ENCODE results near the gene DARS1. TPM values are rescaled to one million over a fixed set of nuclear protein-coding genes. Genes with fewer than 3 reads are reported as not detected.

The DARS1 gene
- polyA plus RNA-seq, 1 donor (not counting 4 experiments of a cell fraction or from before 2014, with no cell fraction given) = 129 TPM

DNA sequence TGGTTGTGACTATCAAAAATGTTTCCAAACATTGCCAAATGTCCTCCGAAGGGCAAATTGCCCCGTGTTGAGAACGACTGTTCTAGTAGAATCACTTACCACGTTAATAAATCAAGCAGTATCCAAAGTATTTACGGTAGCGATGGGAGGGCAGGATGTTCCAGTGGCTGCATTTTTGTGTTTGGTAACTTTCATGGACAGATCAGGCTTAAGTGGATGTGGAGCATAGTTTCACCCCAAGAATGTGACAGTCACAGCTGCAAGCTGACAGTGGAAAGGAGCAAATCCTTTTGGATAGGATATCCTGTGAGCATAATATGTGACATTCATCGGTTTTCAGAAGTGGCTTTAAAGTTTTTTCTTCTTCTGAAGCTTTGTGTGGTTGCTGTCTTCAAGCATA lies 46.3 kb upstream of the DARS1 start:
- H3K4me1 ChIP-seq (ENCODE audit: control insufficient read depth, extremely low read depth, insufficient read depth, low read length) = no peaks in the 10 kb centered on the region
- dilution Hi-C loops (cut with MboI; ENCODE audit: extremely low pct_ligation_motif_present, low sequenced_read_pairs) = no loop called here

DNA sequence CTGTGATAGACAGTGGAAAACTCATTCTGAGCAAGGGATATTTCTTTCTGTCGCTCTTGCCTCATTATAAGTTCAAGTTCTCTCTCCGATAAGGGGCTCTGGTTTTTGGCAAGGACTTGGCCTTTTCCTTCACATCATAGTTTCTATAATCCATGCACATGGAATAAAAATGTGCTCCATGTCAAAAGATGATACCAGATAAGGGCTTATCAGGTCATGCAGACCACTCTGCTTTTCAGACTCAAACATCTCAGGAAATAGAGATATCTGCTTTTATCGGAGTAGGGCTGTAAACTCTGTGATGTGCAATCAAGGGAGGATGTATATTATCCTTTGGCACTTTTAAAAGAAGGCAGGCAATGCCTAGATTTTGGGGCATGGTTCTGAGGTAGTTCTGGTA lies 45.0 kb upstream of the DARS1 start:
- H4K20me1 ChIP-seq (ENCODE audit: control insufficient read depth, extremely low read depth, insufficient read depth, low read length) = no peaks in the 10 kb centered on the region
- H3K27me3 ChIP-seq (ENCODE audit: control insufficient read depth, extremely low read depth, insufficient read depth, low read length) = no peaks in the 10 kb centered on the region
- DNase-seq (ENCODE audit: low read depth, low spot score) = no peak
- no peaks in the 10 kb centered on the region for H3K36me3 ChIP-seq (ENCODE audit: control insufficient read depth in 2 of 2, extremely low read depth in 1 of 2, insufficient read depth in 2 of 2, low read length in 2 of 2)
- dilution Hi-C loops (cut with MboI; ENCODE audit: extremely low pct_ligation_motif_present, low sequenced_read_pairs) = no loop called here
- no peak overlapping the region for H3K4me2 ChIP-seq (ENCODE audit: control insufficient read depth, extremely low read depth, insufficient read depth, low read depth, low read length)
- TF ChIP-seq EZH2 (IDR thresholded peaks at IDR 0.05; ENCODE audit: low read length) = no peak
- TF ChIP-seq, protein P1, sequence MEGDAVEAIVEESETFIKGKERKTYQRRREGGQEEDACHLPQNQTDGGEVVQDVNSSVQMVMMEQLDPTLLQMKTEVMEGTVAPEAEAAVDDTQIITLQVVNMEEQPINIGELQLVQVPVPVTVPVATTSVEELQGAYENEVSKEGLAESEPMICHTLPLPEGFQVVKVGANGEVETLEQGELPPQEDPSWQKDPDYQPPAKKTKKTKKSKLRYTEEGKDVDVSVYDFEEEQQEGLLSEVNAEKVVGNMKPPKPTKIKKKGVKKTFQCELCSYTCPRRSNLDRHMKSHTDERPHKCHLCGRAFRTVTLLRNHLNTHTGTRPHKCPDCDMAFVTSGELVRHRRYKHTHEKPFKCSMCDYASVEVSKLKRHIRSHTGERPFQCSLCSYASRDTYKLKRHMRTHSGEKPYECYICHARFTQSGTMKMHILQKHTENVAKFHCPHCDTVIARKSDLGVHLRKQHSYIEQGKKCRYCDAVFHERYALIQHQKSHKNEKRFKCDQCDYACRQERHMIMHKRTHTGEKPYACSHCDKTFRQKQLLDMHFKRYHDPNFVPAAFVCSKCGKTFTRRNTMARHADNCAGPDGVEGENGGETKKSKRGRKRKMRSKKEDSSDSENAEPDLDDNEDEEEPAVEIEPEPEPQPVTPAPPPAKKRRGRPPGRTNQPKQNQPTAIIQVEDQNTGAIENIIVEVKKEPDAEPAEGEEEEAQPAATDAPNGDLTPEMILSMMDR (optimal IDR thresholded peaks at IDR 0.05 in 1 of 3, IDR thresholded peaks at IDR 0.05 in 1 of 3, conservative IDR thresholded peaks at IDR 0.05 in 1 of 3; ENCODE audit: extremely low read depth in 1 of 3, insufficient read depth in 2 of 3, low read length in 3 of 3) = no peak
- no peak overlapping the region for H3K27ac ChIP-seq (ENCODE audit: control insufficient read depth, insufficient read depth, low read length)
- no peak overlapping the region for H2AFZ ChIP-seq (ENCODE audit: control insufficient read depth, low read length)
- no peak overlapping the region for H3K9ac ChIP-seq (ENCODE audit: control insufficient read depth, extremely low read depth, insufficient read depth, low read length)
- no peak overlapping the region for H3K4me3 ChIP-seq (ENCODE audit: control insufficient read depth in 2 of 3, extremely low read depth in 1 of 3, insufficient read depth in 2 of 3, low read depth in 1 of 3, low read length in 3 of 3)
- FAIRE-seq = no peak
- H3K79me2 ChIP-seq (ENCODE audit: control insufficient read depth, insufficient read depth, low read length) = no peaks in the 10 kb centered on the region
- H3K4me1 ChIP-seq (ENCODE audit: control insufficient read depth, extremely low read depth, insufficient read depth, low read length) = peaks cover 3% of the 10 kb centered on the region
- H3K9me3 ChIP-seq (ENCODE audit: control insufficient read depth, low read depth, low read length) = no peaks in the 10 kb centered on the region
- no peaks in the 10 kb centered on the region for H3K9me1 ChIP-seq (ENCODE audit: control insufficient read depth, extremely low read depth, insufficient read depth, low read length)

More for the DNA sequence above, 46.3 kb upstream of the DARS1 start:
- DNase-seq (ENCODE audit: low read depth, low spot score) = no peak
- no peaks in the 10 kb centered on the region for H4K20me1 ChIP-seq (ENCODE audit: control insufficient read depth, extremely low read depth, insufficient read depth, low read length)
- no peak overlapping the region for H3K4me2 ChIP-seq (ENCODE audit: control insufficient read depth, extremely low read depth, insufficient read depth, low read depth, low read length)
- no peak overlapping the region for H3K9ac ChIP-seq (ENCODE audit: control insufficient read depth, extremely low read depth, insufficient read depth, low read length)
- no peaks in the 10 kb centered on the region for H3K36me3 ChIP-seq (ENCODE audit: control insufficient read depth in 2 of 2, extremely low read depth in 1 of 2, insufficient read depth in 2 of 2, low read length in 2 of 2)
- H3K79me2 ChIP-seq (ENCODE audit: control insufficient read depth, insufficient read depth, low read length) = no peaks in the 10 kb centered on the region
- no peak for FAIRE-seq
- H3K9me1 ChIP-seq (ENCODE audit: control insufficient read depth, extremely low read depth, insufficient read depth, low read length) = no peaks in the 10 kb centered on the region
- H3K9me3 ChIP-seq (ENCODE audit: control insufficient read depth, low read depth, low read length) = no peaks in the 10 kb centered on the region
- no peak overlapping the region for H2AFZ ChIP-seq (ENCODE audit: control insufficient read depth, low read length)
- no peaks in the 10 kb centered on the region for H3K27me3 ChIP-seq (ENCODE audit: control insufficient read depth, extremely low read depth, insufficient read depth, low read length)
- TF ChIP-seq, protein P1 (optimal IDR thresholded peaks at IDR 0.05 in 1 of 3, IDR thresholded peaks at IDR 0.05 in 1 of 3, conservative IDR thresholded peaks at IDR 0.05 in 1 of 3; ENCODE audit: extremely low read depth in 1 of 3, insufficient read depth in 2 of 3, low read length in 3 of 3) = no peak
- no peak for TF ChIP-seq EZH2 (IDR thresholded peaks at IDR 0.05; ENCODE audit: low read length)
- H3K4me3 ChIP-seq (ENCODE audit: control insufficient read depth in 2 of 3, extremely low read depth in 1 of 3, insufficient read depth in 2 of 3, low read depth in 1 of 3, low read length in 3 of 3) = no peak overlapping the region
- no peak overlapping the region for H3K27ac ChIP-seq (ENCODE audit: control insufficient read depth, insufficient read depth, low read length)

Measured in keratinocyte (primary cell).